Measurements from ENCODE around the gene FBP2. TPM values are rescaled to one million over a fixed set of nuclear protein-coding genes. Genes with fewer than 3 reads are reported as not detected.
"Not testable (repeated sequence)": the region's sequence is repeated elsewhere in the genome, so short reads cannot be mapped to it uniquely, and the experiment has no call there.

Gene FBP2
- total and polyA plus RNA-seq, 4 donors = 0.14 to 8.0 TPM; not detected in 2

- 85% methylated on average over 7 of the region's 8 CpGs for WGBS (ENCODE audit: insufficient coverage)
- Histone ChIP-seq H3K36me3 (ENCODE audit: control insufficient read depth, insufficient read depth, low read length) (no peaks in the 10 kb centered on the region), H3K9me3 (ENCODE audit: control insufficient read depth, insufficient read depth, low read length) (no peaks in the 10 kb centered on the region), H3K4me3 (ENCODE audit: low read depth, low read length) (no peak overlapping the region), H3K4me1 (ENCODE audit: control insufficient read depth, insufficient read depth, low read length) (no peaks in the 10 kb centered on the region), H3K27ac (ENCODE audit: low read depth, low read length) (no peak overlapping the region), H3K27me3 (ENCODE audit: control insufficient read depth, insufficient read depth, low read length) (no peaks in the 10 kb centered on the region)
- no peak for DNase-seq (ENCODE audit: low read depth in 4 of 6, low spot score in 6 of 6)
Observed at GRCh38 chr9:94591876-94592275, 1.7 kb downstream of the FBP2 start.

DNA sequence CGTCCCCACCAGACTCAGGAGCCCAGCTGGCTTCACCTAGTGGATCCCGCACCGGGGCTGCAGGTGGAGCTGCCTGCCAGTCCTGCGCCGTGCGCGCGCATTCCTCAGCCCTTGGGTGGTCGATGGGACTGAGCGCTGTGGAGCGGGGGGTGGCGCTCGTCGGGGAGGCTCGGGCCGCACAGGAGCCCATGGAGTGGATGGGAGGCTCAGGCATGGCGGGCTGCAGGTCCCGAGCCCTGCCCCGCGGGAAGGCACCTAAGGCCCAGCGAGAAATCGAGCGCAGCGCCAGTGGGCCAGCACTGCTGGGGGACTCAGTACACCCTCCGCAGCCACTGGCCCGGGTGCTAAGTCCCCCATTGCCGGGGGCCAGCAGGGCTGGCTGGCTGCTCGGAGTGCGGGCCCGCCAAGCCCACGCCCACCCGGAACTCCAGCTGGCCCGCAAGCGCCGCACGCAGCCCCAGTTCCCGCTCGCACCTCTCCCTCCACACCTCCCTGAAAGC, 2.5 kb downstream of the FBP2 start:
- not testable (repeated sequence) for H3K9me3 ChIP-seq (ENCODE audit: control insufficient read depth, insufficient read depth, low read length); H3K27me3 ChIP-seq (ENCODE audit: control insufficient read depth, insufficient read depth, low read length); H3K4me1 ChIP-seq (ENCODE audit: control insufficient read depth, insufficient read depth, low read length); H3K36me3 ChIP-seq (ENCODE audit: control insufficient read depth, insufficient read depth, low read length); H3K4me3 ChIP-seq (ENCODE audit: low read depth, low read length); H3K27ac ChIP-seq (ENCODE audit: low read depth, low read length); DNase-seq (ENCODE audit: low read depth in 4 of 6, low spot score in 6 of 6)
- 86% methylated on average over 17 of the region's 38 CpGs for WGBS (ENCODE audit: insufficient coverage)

DNA sequence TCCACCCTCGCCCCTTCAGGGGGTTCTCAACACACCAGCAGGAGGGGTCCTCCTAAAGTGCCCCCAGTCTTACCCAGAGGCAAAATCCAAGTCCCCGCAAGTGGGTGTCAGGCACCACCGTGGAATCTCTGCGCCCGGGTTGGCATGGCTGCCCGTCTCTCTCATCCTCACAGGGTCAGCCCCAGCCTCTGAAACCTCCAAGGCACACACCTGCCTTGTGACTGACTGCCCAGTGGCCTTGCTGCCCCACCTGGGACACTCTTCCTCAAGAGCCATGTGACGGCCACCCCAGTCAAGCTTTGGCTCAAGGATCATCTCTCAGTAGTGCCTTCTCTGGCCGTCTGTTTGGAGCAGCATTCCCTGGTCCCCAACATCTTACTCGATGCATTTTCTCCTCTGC, 4.9 kb downstream of the FBP2 start:
- no peaks in the 10 kb centered on the region for H3K9me3 ChIP-seq (ENCODE audit: control insufficient read depth, insufficient read depth, low read length)
- no peaks in the 10 kb centered on the region for H3K27me3 ChIP-seq (ENCODE audit: control insufficient read depth, insufficient read depth, low read length)
- no peak overlapping the region for H3K4me3 ChIP-seq (ENCODE audit: low read depth, low read length)
- 92% methylated on average over 9 of the region's 9 CpGs for WGBS (ENCODE audit: insufficient coverage)
- H3K27ac ChIP-seq (ENCODE audit: low read depth, low read length) = no peak overlapping the region
- DNase-seq (ENCODE audit: low read depth in 4 of 6, low spot score in 6 of 6) = no peak
- H3K4me1 ChIP-seq (ENCODE audit: control insufficient read depth, insufficient read depth, low read length) = no peaks in the 10 kb centered on the region
- H3K36me3 ChIP-seq (ENCODE audit: control insufficient read depth, insufficient read depth, low read length) = no peaks in the 10 kb centered on the region

GRCh38 chr9:94586814-94587213, 6.8 kb downstream of the FBP2 start:
- 86% methylated on average over 5 of the region's 9 CpGs for WGBS (ENCODE audit: insufficient coverage)
- no peak overlapping the region for H3K4me3 ChIP-seq (ENCODE audit: low read depth, low read length)

GRCh38 chr9:94586316-94586715, 7.3 kb downstream of the FBP2 start:
- Histone ChIP-seq H3K4me3 (ENCODE audit: low read depth, low read length) (no peak overlapping the region), H3K9me3 (ENCODE audit: control insufficient read depth, insufficient read depth, low read length) (no peaks in the 10 kb centered on the region), H3K36me3 (ENCODE audit: control insufficient read depth, insufficient read depth, low read length) (no peaks in the 10 kb centered on the region), H3K27me3 (ENCODE audit: control insufficient read depth, insufficient read depth, low read length) (no peaks in the 10 kb centered on the region), H3K27ac (ENCODE audit: low read depth, low read length) (no peak overlapping the region), H3K4me1 (ENCODE audit: control insufficient read depth, insufficient read depth, low read length) (no peaks in the 10 kb centered on the region)
- DNase-seq (ENCODE audit: low read depth in 4 of 6, low spot score in 6 of 6) = no peak
- WGBS (ENCODE audit: insufficient coverage) = no CpG with 5 or more reads among the region's 4 CpGs

More at GRCh38 chr9:94586814-94587213, 6.8 kb downstream of the FBP2 start:
- Histone ChIP-seq H3K27ac (ENCODE audit: low read depth, low read length) (no peak overlapping the region), H3K27me3 (ENCODE audit: control insufficient read depth, insufficient read depth, low read length) (no peaks in the 10 kb centered on the region), H3K9me3 (ENCODE audit: control insufficient read depth, insufficient read depth, low read length) (no peaks in the 10 kb centered on the region), H3K36me3 (ENCODE audit: control insufficient read depth, insufficient read depth, low read length) (no peaks in the 10 kb centered on the region), H3K4me1 (ENCODE audit: control insufficient read depth, insufficient read depth, low read length) (no peaks in the 10 kb centered on the region)
- no peak for DNase-seq (ENCODE audit: low read depth in 4 of 6, low spot score in 6 of 6)

GRCh38 chr9:94584555-94584954, 9.1 kb downstream of the FBP2 start:
- DNase-seq (ENCODE audit: low read depth in 4 of 6, low spot score in 6 of 6) = no peak
- no peak overlapping the region for H3K4me3 ChIP-seq (ENCODE audit: low read depth, low read length)
- H3K27me3 ChIP-seq (ENCODE audit: control insufficient read depth, insufficient read depth, low read length) = no peaks in the 10 kb centered on the region
- no peak overlapping the region for H3K27ac ChIP-seq (ENCODE audit: low read depth, low read length)
- 88% methylated on average over 2 of the region's 6 CpGs for WGBS (ENCODE audit: insufficient coverage)
- no peaks in the 10 kb centered on the region for H3K9me3 ChIP-seq (ENCODE audit: control insufficient read depth, insufficient read depth, low read length)
- no peaks in the 10 kb centered on the region for H3K36me3 ChIP-seq (ENCODE audit: control insufficient read depth, insufficient read depth, low read length)
- H3K4me1 ChIP-seq (ENCODE audit: control insufficient read depth, insufficient read depth, low read length) = no peaks in the 10 kb centered on the region

DNA sequence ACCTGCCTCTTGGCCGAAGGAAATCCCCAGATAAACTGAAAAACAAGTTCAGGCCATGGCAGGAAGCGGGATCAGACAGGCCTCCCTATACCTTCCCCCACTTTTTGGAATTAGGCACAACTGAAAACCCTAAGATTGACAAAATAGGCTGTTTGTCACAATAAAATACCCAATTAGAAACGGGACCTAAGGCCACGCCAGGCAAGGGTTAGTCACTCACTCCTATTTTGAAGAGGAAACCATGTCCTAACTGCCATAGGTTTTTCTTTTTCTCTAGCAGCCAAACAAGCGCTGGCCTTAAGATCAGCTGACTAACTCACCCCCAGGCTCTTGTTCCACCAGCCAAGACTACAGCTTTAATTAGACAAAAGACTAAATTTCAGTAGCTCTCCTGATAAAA, 11.9 kb downstream of the FBP2 start:
- no peaks in the 10 kb centered on the region for H3K36me3 ChIP-seq (ENCODE audit: control insufficient read depth, insufficient read depth, low read length)
- H3K27me3 ChIP-seq (ENCODE audit: control insufficient read depth, insufficient read depth, low read length) = no peaks in the 10 kb centered on the region
- no peak overlapping the region for H3K27ac ChIP-seq (ENCODE audit: low read depth, low read length)
- no peak overlapping the region for H3K4me3 ChIP-seq (ENCODE audit: low read depth, low read length)
- no peaks in the 10 kb centered on the region for H3K4me1 ChIP-seq (ENCODE audit: control insufficient read depth, insufficient read depth, low read length)
- WGBS (ENCODE audit: insufficient coverage) = 90% methylated on average over 4 of the region's 5 CpGs
- no peak for DNase-seq (ENCODE audit: low read depth in 4 of 6, low spot score in 6 of 6)
- no peaks in the 10 kb centered on the region for H3K9me3 ChIP-seq (ENCODE audit: control insufficient read depth, insufficient read depth, low read length)

DNA sequence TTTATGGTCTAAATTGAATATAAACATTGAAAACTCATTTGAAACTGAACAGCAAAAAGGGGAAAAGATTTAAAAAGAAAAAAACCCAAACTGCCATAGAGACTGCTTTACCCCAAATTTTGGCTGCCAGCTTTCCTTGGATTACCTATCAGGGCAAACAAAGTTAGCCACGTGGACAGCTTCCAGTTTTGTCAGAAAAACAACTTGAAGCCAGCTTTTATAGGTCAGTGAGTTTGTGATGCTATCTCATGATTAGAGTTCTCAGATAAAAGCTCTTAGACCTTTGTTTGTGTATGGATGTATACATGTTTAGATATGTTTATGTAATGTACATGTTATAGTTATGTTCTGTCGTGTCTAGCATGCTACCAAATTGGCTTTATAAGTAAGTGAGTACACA, 16.1 kb downstream of the FBP2 start:
- H3K9me3 ChIP-seq (ENCODE audit: control insufficient read depth, insufficient read depth, low read length) = no peaks in the 10 kb centered on the region
- no peak for DNase-seq (ENCODE audit: low read depth in 4 of 6, low spot score in 6 of 6)
- 20% methylated on average over 1 of the region's 2 CpGs for WGBS (ENCODE audit: insufficient coverage)
- no peak overlapping the region for H3K4me3 ChIP-seq (ENCODE audit: low read depth, low read length)
- H3K27ac ChIP-seq (ENCODE audit: low read depth, low read length) = no peak overlapping the region
- no peaks in the 10 kb centered on the region for H3K27me3 ChIP-seq (ENCODE audit: control insufficient read depth, insufficient read depth, low read length)
- no peaks in the 10 kb centered on the region for H3K36me3 ChIP-seq (ENCODE audit: control insufficient read depth, insufficient read depth, low read length)
- H3K4me1 ChIP-seq (ENCODE audit: control insufficient read depth, insufficient read depth, low read length) = no peaks in the 10 kb centered on the region

GRCh38 chr9:94577036-94577435, 16.6 kb downstream of the FBP2 start:
- Histone ChIP-seq H3K9me3 (ENCODE audit: control insufficient read depth, insufficient read depth, low read length) (no peaks in the 10 kb centered on the region), H3K4me3 (ENCODE audit: low read depth, low read length) (no peak overlapping the region), H3K27ac (ENCODE audit: low read depth, low read length) (no peak overlapping the region), H3K4me1 (ENCODE audit: control insufficient read depth, insufficient read depth, low read length) (no peaks in the 10 kb centered on the region), H3K36me3 (ENCODE audit: control insufficient read depth, insufficient read depth, low read length) (no peaks in the 10 kb centered on the region), H3K27me3 (ENCODE audit: control insufficient read depth, insufficient read depth, low read length) (no peaks in the 10 kb centered on the region)
- no peak for DNase-seq (ENCODE audit: low read depth in 4 of 6, low spot score in 6 of 6)
- WGBS (ENCODE audit: insufficient coverage) = 0% methylated on average over 1 of the region's 1 CpG

DNA sequence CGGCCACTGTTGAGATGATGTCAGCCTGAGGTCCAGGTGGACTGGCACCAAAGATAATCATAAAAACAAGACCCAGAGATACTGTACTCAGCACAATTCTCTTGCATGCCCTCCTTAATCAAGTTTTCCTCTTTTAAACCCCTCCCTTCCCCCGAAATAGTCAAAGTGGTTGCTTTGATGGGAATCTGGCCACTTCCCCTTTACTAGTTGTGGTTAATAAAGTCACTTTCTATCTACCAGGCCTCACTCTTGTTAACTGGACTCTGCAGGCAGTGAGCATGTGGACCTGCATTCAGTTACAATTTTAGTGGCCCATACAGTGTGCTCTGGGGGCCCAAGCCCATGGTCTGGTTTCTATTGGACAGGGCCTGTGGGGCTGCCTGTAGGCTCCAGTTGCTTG, 17.5 kb downstream of the FBP2 start:
- DNase-seq (ENCODE audit: low read depth in 4 of 6, low spot score in 6 of 6) = no peak
- H3K27ac ChIP-seq (ENCODE audit: low read depth, low read length) = no peak overlapping the region

More for the DNA sequence above, 17.5 kb downstream of the FBP2 start:
- WGBS (ENCODE audit: insufficient coverage) = 100% methylated on average over 1 of the region's 2 CpGs
- Histone ChIP-seq H3K4me1 (ENCODE audit: control insufficient read depth, insufficient read depth, low read length) (no peaks in the 10 kb centered on the region), H3K9me3 (ENCODE audit: control insufficient read depth, insufficient read depth, low read length) (no peaks in the 10 kb centered on the region), H3K4me3 (ENCODE audit: low read depth, low read length) (no peak overlapping the region), H3K27me3 (ENCODE audit: control insufficient read depth, insufficient read depth, low read length) (no peaks in the 10 kb centered on the region), H3K36me3 (ENCODE audit: control insufficient read depth, insufficient read depth, low read length) (no peaks in the 10 kb centered on the region)
